Epithelial cell of prostate (primary cell): ENCODE data around the gene NKAPD1.

Source experiments
- DNase-seq: peaks from one replicate; pipeline ENCODE4 v3.0.0-alpha.2; 2011; ENCODE audit warnings: low read depth, low spot score
- H3K27ac ChIP-seq: fragments of 450-650 bp; 2 replicates; pipeline ENCODE4 v1.5.1; 2017; ENCODE audit warnings: mild to moderate bottlenecking

NKAPD1 gene

DNA sequence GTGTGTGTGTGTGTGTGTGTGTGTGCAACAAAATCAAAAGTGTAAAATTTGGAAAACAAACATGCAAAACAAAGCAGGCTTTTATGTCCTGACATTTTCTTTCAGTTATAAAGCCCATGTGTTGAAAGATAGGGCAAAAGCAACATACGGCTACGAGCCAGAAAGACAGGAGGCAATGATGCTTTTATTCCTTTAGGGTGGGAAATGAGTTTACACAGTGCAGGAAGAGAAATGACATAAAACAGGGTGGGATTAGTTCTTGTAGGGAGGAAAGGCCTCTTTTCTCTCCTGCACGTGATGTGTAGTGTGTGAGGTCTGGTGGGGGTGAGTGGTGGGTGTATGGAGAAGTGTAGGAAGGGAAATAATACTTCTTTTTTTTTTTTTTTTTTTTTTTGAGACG lies 60.4 kb downstream of the NKAPD1 start:
- no peak overlapping the region for H3K27ac ChIP-seq
- DNase-seq = no peak
